ENCODE data around the gene FBXW11. TPM values are rescaled to one million over a fixed set of nuclear protein-coding genes. Genes with fewer than 3 reads are reported as not detected.

Gene FBXW11
- total RNA-seq, 1 donor = 64.8 TPM

GRCh38 chr5:171868236-171868635, 138.2 kb downstream of the FBXW11 start:
- DNase-seq (ENCODE audit: low read depth) = peak; percentile 25
- TF ChIP-seq, protein P1, sequence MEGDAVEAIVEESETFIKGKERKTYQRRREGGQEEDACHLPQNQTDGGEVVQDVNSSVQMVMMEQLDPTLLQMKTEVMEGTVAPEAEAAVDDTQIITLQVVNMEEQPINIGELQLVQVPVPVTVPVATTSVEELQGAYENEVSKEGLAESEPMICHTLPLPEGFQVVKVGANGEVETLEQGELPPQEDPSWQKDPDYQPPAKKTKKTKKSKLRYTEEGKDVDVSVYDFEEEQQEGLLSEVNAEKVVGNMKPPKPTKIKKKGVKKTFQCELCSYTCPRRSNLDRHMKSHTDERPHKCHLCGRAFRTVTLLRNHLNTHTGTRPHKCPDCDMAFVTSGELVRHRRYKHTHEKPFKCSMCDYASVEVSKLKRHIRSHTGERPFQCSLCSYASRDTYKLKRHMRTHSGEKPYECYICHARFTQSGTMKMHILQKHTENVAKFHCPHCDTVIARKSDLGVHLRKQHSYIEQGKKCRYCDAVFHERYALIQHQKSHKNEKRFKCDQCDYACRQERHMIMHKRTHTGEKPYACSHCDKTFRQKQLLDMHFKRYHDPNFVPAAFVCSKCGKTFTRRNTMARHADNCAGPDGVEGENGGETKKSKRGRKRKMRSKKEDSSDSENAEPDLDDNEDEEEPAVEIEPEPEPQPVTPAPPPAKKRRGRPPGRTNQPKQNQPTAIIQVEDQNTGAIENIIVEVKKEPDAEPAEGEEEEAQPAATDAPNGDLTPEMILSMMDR (IDR thresholded peaks at IDR 0.05; ENCODE audit: insufficient read depth, low read length) = no peak
- H3K4me3 ChIP-seq (ENCODE audit: low read depth, low read length) = no peak overlapping the region

GRCh38 chr5:171867786-171868185, 138.7 kb downstream of the FBXW11 start:
- TF ChIP-seq, protein P1 (IDR thresholded peaks at IDR 0.05; ENCODE audit: insufficient read depth, low read length) = no peak
- H3K4me3 ChIP-seq (ENCODE audit: low read depth, low read length) = no peak overlapping the region
- no peak for DNase-seq (ENCODE audit: low read depth)

DNA sequence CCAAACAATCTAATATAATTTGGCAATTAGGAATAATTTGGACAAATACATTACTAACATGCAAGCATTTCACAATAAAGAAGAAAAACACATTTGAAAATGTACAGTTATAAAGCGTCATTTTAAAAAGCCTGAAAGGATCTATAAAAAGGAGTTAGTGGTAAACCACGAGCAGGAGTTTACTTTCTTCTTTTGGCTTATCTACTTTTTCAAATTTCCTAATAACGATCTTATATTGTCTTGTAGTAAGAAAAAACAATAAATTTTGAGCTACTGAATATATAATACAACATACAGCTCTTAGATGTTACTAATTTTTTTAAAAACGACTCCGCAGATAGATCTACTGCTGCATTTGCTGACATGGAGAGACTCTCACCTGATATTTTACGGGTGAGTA, 141.0 kb downstream of the FBXW11 start:
- no peak overlapping the region for H3K4me3 ChIP-seq (ENCODE audit: low read depth, low read length)
- no peak for DNase-seq (ENCODE audit: low read depth)
- TF ChIP-seq, protein P1 (IDR thresholded peaks at IDR 0.05; ENCODE audit: insufficient read depth, low read length) = no peak

- TF ChIP-seq, protein P1 (IDR thresholded peaks at IDR 0.05; ENCODE audit: insufficient read depth, low read length) = no peak
- no peak overlapping the region for H3K4me3 ChIP-seq (ENCODE audit: low read depth, low read length)
- peak; percentile 83 for DNase-seq (ENCODE audit: low read depth)
Observed at GRCh38 chr5:171863935-171864334, 142.5 kb downstream of the FBXW11 start.

DNA sequence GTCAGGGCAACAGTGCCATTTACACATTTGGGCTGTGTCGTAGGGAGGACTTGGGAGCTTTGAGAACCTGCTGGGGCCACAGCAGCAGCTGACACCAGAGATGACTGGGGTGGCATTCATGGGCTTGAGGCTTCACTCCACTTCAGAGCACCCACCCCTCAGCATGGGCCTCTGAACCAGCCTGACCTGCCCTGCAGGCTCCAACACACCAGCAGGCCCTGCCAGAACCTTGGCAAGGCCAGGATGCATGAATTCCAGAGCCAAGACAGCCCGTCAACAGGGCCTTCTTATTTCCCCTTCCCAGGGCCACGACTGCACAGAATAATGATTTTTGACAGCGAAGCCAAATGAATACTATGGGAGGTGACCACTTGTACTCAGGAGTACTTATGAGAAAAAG, 143.8 kb downstream of the FBXW11 start:
- TF ChIP-seq, protein P1 (IDR thresholded peaks at IDR 0.05; ENCODE audit: insufficient read depth, low read length) = no peak
- no peak overlapping the region for H3K4me3 ChIP-seq (ENCODE audit: low read depth, low read length)

DNA sequence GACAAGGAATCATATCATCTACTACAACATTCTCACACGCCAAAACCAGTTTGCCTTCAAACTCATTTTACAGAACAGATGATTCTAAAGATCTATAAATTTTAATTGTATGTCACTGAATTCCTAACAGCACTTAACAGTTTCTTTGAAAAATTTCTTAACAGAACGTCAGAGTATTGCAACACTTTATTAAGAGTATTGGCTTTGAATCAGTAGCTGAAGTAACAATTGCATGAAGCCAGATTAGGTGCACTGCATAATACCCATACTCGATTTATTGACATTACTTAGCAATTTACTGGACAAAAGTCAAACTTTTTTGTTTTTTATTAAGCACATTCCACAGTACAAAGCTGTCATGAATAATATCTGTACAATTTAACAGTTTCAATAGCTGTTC, 145.1 kb downstream of the FBXW11 start:
- peak; percentile 47 for DNase-seq (ENCODE audit: low read depth)
- no peak overlapping the region for H3K4me3 ChIP-seq (ENCODE audit: low read depth, low read length)
- TF ChIP-seq, protein P1 (IDR thresholded peaks at IDR 0.05; ENCODE audit: insufficient read depth, low read length) = no peak

More for the DNA sequence above, 143.8 kb downstream of the FBXW11 start:
- DNase-seq (ENCODE audit: low read depth) = no peak

- TF ChIP-seq, protein P1 (IDR thresholded peaks at IDR 0.05; ENCODE audit: insufficient read depth, low read length) = peak; percentile 34
- DNase-seq (ENCODE audit: low read depth) = no peak
- no peak overlapping the region for H3K4me3 ChIP-seq (ENCODE audit: low read depth, low read length)
Observed at GRCh38 chr5:171858303-171858702, 148.1 kb downstream of the FBXW11 start.
